ENCODE results near the gene AP4M1. TPM values are rescaled to one million over a fixed set of nuclear protein-coding genes. Genes with fewer than 3 reads are reported as not detected.

AP4M1 gene
- total RNA-seq, 2 experiments from 2014 or later = 25.0 to 33.8 TPM

- peaks cover 19% of the 10 kb centered on the region; the same call in 1 of the 2 replicates for H3K36me3 ChIP-seq (ENCODE audit: insufficient read depth, low read length)
- no peaks in the 10 kb centered on the region for H3K9me3 ChIP-seq (ENCODE audit: low read length)
- no peaks in the 10 kb centered on the region for H3K9me2 ChIP-seq (ENCODE audit: insufficient read depth, low read length)
- H2AFZ ChIP-seq (ENCODE audit: low read length) = peak overlapping the region; percentile 62
- peak overlapping the region; percentile 88 for H3K4me2 ChIP-seq (ENCODE audit: low read length)
- TF ChIP-seq, protein P1, sequence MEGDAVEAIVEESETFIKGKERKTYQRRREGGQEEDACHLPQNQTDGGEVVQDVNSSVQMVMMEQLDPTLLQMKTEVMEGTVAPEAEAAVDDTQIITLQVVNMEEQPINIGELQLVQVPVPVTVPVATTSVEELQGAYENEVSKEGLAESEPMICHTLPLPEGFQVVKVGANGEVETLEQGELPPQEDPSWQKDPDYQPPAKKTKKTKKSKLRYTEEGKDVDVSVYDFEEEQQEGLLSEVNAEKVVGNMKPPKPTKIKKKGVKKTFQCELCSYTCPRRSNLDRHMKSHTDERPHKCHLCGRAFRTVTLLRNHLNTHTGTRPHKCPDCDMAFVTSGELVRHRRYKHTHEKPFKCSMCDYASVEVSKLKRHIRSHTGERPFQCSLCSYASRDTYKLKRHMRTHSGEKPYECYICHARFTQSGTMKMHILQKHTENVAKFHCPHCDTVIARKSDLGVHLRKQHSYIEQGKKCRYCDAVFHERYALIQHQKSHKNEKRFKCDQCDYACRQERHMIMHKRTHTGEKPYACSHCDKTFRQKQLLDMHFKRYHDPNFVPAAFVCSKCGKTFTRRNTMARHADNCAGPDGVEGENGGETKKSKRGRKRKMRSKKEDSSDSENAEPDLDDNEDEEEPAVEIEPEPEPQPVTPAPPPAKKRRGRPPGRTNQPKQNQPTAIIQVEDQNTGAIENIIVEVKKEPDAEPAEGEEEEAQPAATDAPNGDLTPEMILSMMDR (conservative IDR thresholded peaks at IDR 0.05; ENCODE audit: low read length) = no peak
- TF ChIP-seq EZH2phosphoT487 (IDR thresholded peaks at IDR 0.05; ENCODE audit: borderline replicate concordance, low read depth, low read length) = no peak
- H3K27ac ChIP-seq (ENCODE audit: low read depth, low read length, poor library complexity, severe bottlenecking) = peak overlapping the region; percentile 65
- H4K20me1 ChIP-seq (ENCODE audit: insufficient read depth, low read length) = no peaks in the 10 kb centered on the region
- TSS peak; percentile 82 for BruUV-seq (replicated peaks)
- POLR2A ChIA-PET = interaction anchor here (0.5 to 3.4 kb wide), 14 partner anchors 9 to 333 kb away, joined by 3 to 34 read pairs (median 6); partner anchors contain the start of genes GPC2, STAG3 and TRAPPC14
- H3K4me3 ChIP-seq (ENCODE audit: low read depth, low read length, poor library complexity, severe bottlenecking) = peak overlapping the region; percentile 63
- H3K4me1 ChIP-seq (ENCODE audit: insufficient read depth, low read length, poor library complexity, severe bottlenecking) = peaks cover 36% of the 10 kb centered on the region
- intact Hi-C loops (cut with micrococcal nuclease; ENCODE audit: unreplicated experiment) = loop anchor here (5.0 kb wide), 1 partner anchor 74 kb away; no protein-coding TSS in a partner anchor
- no peak for DNase-seq (ENCODE audit: low spot score)
- H3K79me2 ChIP-seq (ENCODE audit: insufficient read depth, low read depth, low read length) = peaks cover 37% of the 10 kb centered on the region
- CTCF ChIA-PET (ENCODE audit: unreplicated experiment) = interaction anchor here (1.0 kb wide), 2 partner anchors 10 to 15 kb away, joined by 3 read pairs; no protein-coding TSS in a partner anchor
These were observed 46.7 kb downstream of the AP4M1 start for GRCh38 chr7:100148225-100148558.

DNA sequence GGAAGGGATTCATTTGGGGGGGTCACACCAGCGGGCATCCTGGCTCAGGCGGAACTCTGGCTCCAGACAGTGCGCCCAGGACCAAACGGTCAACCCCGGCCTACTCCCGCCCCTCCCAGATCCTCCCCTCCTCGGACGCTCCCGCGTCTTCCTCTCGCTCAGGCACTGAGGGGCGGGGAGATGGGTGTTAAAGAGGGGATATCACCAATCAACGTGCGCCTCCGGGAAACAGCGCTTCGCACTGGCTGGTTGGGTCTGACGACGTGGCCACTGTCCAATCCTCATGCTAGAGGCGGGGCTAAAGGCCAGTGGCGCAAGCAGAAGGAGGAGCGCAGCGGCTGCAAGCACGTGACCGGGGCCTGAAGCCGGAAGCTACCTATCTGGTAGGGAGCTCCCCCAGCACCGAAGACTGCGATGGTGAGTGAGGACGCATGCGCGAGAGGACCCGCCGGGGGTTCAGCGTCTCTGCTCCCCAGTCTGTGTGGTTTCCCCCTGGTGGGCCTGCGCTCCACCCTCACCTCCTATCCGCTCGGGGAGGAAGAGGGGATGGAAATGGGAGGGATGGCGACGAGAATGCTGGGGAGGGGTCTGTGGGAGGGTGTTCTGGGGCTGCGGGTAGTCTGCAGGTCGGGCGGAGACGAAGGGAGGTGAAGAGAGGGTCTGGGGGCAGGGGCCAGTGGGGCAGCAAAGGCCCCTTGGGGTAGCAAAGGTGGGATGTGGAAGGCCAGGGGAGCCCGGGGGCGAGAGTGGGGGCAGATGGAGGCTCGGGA, 47.3 kb downstream of the AP4M1 start, which contains the start of gene LAMTOR4:
Gene LAMTOR4, plus strand, starts transcription at position 360 of the 770 bp plus-strand sequence. Its CDS starts 55 bp downstream, at position 415.
- BruUV-seq (replicated peaks) = no TSS peak
- peak; percentile 100 for DNase-seq (ENCODE audit: low spot score)
- no peaks in the 10 kb centered on the region for H4K20me1 ChIP-seq (ENCODE audit: insufficient read depth, low read length)
- TF ChIP-seq EZH2phosphoT487 (IDR thresholded peaks at IDR 0.05; ENCODE audit: borderline replicate concordance, low read depth, low read length) = no peak
- TF ChIP-seq, protein P1 (conservative IDR thresholded peaks at IDR 0.05; ENCODE audit: low read length) = no peak
- H3K36me3 ChIP-seq (ENCODE audit: insufficient read depth, low read length) = peaks cover 24% of the 10 kb centered on the region
- H3K9me2 ChIP-seq (ENCODE audit: insufficient read depth, low read length) = no peaks in the 10 kb centered on the region
- no peaks in the 10 kb centered on the region for H3K9me3 ChIP-seq (ENCODE audit: low read length)
- CTCF ChIA-PET (ENCODE audit: unreplicated experiment) = interaction anchor here (0.5 to 1.0 kb wide), 5 partner anchors 11 to 159 kb away, joined by 3 read pairs; partner anchors contain the start of gene SPDYE3
- H3K27ac ChIP-seq (ENCODE audit: low read depth, low read length, poor library complexity, severe bottlenecking) = peak within 1 kb of the TSS; percentile 66
- POLR2A ChIA-PET = interaction anchor here (0.5 to 3.4 kb wide), 16 partner anchors 8 to 73 kb away, joined by 3 to 34 read pairs (median 6); partner anchors contain the start of genes GPC2, MBLAC1, STAG3 and TRAPPC14
- peaks cover 39% of the 10 kb centered on the region for H3K4me1 ChIP-seq (ENCODE audit: insufficient read depth, low read length, poor library complexity, severe bottlenecking)
- peak within 1 kb of the TSS; percentile 88 for H3K4me2 ChIP-seq (ENCODE audit: low read length)
- H3K79me2 ChIP-seq (ENCODE audit: insufficient read depth, low read depth, low read length) = peaks cover 41% of the 10 kb centered on the region
- peak within 1 kb of the TSS; percentile 84 for H3K4me3 ChIP-seq (ENCODE audit: low read depth, low read length, poor library complexity, severe bottlenecking)
- H2AFZ ChIP-seq (ENCODE audit: low read length) = peak within 1 kb of the TSS; percentile 62
- intact Hi-C loops (cut with micrococcal nuclease; ENCODE audit: unreplicated experiment) = loop anchor here (1.0 to 5.0 kb wide), 2 partner anchors 10 to 74 kb away; partner anchors contain the start of gene TRAPPC14

Measured in OCI-LY7 (cell line).